ENCODE measurements around the gene KMT2A. TPM values are rescaled to one million over a fixed set of nuclear protein-coding genes. Genes with fewer than 3 reads are reported as not detected.

Gene KMT2A
- total RNA-seq, 1 experiment from 2014 or later: 50.4 TPM

DNA sequence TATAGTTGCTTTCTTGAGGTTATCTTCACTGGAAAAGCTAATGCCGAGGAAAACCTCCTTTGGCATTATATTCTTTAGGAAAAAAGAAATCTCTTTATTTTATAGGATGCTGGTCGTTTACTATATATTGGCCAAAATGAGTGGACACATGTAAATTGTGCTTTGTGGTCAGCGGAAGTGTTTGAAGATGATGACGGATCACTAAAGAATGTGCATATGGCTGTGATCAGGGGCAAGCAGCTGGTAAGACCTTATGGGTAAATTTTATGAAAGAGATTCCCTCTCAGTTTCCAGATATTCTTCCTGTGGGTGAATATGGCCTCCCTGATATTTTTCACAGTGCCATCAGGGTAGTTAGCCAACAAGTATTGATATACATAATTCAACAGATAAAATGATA is 61.5 kb downstream of the KMT2A start:
- H3K36me3 ChIP-seq (ENCODE audit: control insufficient read depth in 1 of 2, insufficient read depth in 2 of 2, low read length in 2 of 2): peaks cover 57 to 76% of the 10 kb centered on the region in 2 experiments
- ChIA-PET CTCF (no interaction called here), POLR2A (no interaction called here), RAD21 (ENCODE audit: low non-redundant PET in 1 of 2, low total read pairs in 2 of 2, uncharacterized antibody in 2 of 2, unreplicated experiment in 2 of 2) (no interaction called here)
- no peak overlapping the region for H3K4me2 ChIP-seq (ENCODE audit: low read length)
- TF ChIP-seq SRF (IDR thresholded peaks at IDR 0.05; ENCODE audit: low read depth) (no peak), ZFX (IDR thresholded peaks at IDR 0.05) (no peak), ELF1 (IDR thresholded peaks at IDR 0.05; ENCODE audit: borderline replicate concordance, low read depth) (no peak), SP1 (IDR thresholded peaks at IDR 0.05; ENCODE audit: low read depth) (no peak), ZBTB33 (IDR thresholded peaks at IDR 0.05; ENCODE audit: extremely low read depth, insufficient replicate concordance, low read length) (no peak), RAD21 (IDR thresholded peaks at IDR 0.05; ENCODE audit: low read depth) (no peak), TCF7L2 (IDR thresholded peaks at IDR 0.05; ENCODE audit: borderline replicate concordance, extremely low read depth, insufficient read depth, insufficient read length) (no peak), FOSL1 (IDR thresholded peaks at IDR 0.05; ENCODE audit: low read depth) (no peak), SIN3A (IDR thresholded peaks at IDR 0.05; ENCODE audit: low read depth) (no peak)
- TF ChIP-seq, protein P1, sequence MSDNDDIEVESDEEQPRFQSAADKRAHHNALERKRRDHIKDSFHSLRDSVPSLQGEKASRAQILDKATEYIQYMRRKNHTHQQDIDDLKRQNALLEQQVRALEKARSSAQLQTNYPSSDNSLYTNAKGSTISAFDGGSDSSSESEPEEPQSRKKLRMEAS (IDR thresholded peaks at IDR 0.05): no peak
- TF ChIP-seq, protein P2, sequence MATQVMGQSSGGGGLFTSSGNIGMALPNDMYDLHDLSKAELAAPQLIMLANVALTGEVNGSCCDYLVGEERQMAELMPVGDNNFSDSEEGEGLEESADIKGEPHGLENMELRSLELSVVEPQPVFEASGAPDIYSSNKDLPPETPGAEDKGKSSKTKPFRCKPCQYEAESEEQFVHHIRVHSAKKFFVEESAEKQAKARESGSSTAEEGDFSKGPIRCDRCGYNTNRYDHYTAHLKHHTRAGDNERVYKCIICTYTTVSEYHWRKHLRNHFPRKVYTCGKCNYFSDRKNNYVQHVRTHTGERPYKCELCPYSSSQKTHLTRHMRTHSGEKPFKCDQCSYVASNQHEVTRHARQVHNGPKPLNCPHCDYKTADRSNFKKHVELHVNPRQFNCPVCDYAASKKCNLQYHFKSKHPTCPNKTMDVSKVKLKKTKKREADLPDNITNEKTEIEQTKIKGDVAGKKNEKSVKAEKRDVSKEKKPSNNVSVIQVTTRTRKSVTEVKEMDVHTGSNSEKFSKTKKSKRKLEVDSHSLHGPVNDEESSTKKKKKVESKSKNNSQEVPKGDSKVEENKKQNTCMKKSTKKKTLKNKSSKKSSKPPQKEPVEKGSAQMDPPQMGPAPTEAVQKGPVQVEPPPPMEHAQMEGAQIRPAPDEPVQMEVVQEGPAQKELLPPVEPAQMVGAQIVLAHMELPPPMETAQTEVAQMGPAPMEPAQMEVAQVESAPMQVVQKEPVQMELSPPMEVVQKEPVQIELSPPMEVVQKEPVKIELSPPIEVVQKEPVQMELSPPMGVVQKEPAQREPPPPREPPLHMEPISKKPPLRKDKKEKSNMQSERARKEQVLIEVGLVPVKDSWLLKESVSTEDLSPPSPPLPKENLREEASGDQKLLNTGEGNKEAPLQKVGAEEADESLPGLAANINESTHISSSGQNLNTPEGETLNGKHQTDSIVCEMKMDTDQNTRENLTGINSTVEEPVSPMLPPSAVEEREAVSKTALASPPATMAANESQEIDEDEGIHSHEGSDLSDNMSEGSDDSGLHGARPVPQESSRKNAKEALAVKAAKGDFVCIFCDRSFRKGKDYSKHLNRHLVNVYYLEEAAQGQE (IDR thresholded peaks at IDR 0.05; ENCODE audit: low read depth): no peak
- intact Hi-C loops (cut with micrococcal nuclease): no loop called here
- DNase-seq (ENCODE audit: low read depth, low spot score): no peak
- H3K9ac ChIP-seq (ENCODE audit: low read length): no peak overlapping the region
- H3K9me2 ChIP-seq (ENCODE audit: insufficient read depth): no peaks in the 10 kb centered on the region
- no TSS peak for BruUV-seq (replicated peaks)
- H3K27me3 ChIP-seq (ENCODE audit: insufficient read depth, low read length): no peaks in the 10 kb centered on the region
- peaks cover 0 to 3% of the 10 kb centered on the region in 2 experiments; a peak in 1 of 4 replicates for H3K4me1 ChIP-seq (ENCODE audit: control insufficient read depth in 1 of 2, insufficient read depth in 2 of 2, low read length in 2 of 2)
- no peak for ATAC-seq
- H3K9me3 ChIP-seq (ENCODE audit: control insufficient read depth in 1 of 2, insufficient read depth in 1 of 2, low read depth in 1 of 2, low read length in 2 of 2): no peaks in the 10 kb centered on the region
- no peak overlapping the region for H2AFZ ChIP-seq (ENCODE audit: low read depth, low read length, poor library complexity, severe bottlenecking)
- no peaks in the 10 kb centered on the region for H3K79me2 ChIP-seq (ENCODE audit: insufficient read depth, low read length)
- no peaks in the 10 kb centered on the region for H4K20me1 ChIP-seq (ENCODE audit: insufficient read depth)
- no peak overlapping the region for H3K4me3 ChIP-seq (replicated peaks in 1 of 2; ENCODE audit: low read depth in 1 of 2, low read length in 2 of 2)
- no peak overlapping the region for H3K27ac ChIP-seq (ENCODE audit: low read depth, low read length)
